WTC11 (cell line): ENCODE results near the gene GLG1. TPM values are rescaled to one million over a fixed set of nuclear protein-coding genes. Genes with fewer than 3 reads are reported as not detected.

Source experiments
- ATAC-seq: fragments of 200-7000 bp; cut with Tn5 transposase; 2 replicates; pipeline ENCODE4 v1.10.0; 2021; ENCODE audit warnings: mild to moderate bottlenecking, moderate library complexity
- CTCF ChIA-PET: fragments of 300-600 bp; sonication (Branson Sonifier 250); formaldehyde crosslinking; loops from one replicate; lab custom pipeline; 2021; ENCODE audit warnings: antibody characterized with exemption; lab: Charles Lee
- POLR2A ChIA-PET: fragments of 350-600 bp; sonication (Branson Sonifier 250); formaldehyde crosslinking; loops from one replicate; lab custom pipeline; 2021; ENCODE audit warnings: antibody characterized with exemption; lab: Charles Lee
- DNase-seq: peaks from one replicate; pipeline ENCODE4 v3.0.0; 2021; ENCODE audit warnings: low spot score
- H3K27ac Mint-ChIP-seq: 2 replicates; pipeline ENCODE4 v1.8.0; 2021; ENCODE audit warnings: mixed read lengths
- H3K27me3 Mint-ChIP-seq: 2 replicates; pipeline ENCODE4 v1.8.0; 2021; ENCODE audit warnings: low read depth, mild to moderate bottlenecking, moderate library complexity, mixed read lengths
- H3K36me3 Mint-ChIP-seq: 2 replicates; pipeline ENCODE4 v1.8.0; 2021; ENCODE audit warnings: mixed read lengths
- H3K4me1 Mint-ChIP-seq: 2 replicates; pipeline ENCODE4 v1.8.0; 2022; ENCODE audit warnings: mixed read lengths
- H3K4me3 Mint-ChIP-seq: 2 replicates; pipeline ENCODE4 v1.8.0; 2021; ENCODE audit warnings: mild to moderate bottlenecking, moderate library complexity, mixed read lengths
- H3K9me3 Mint-ChIP-seq: 2 replicates; pipeline ENCODE4 v1.8.0; 2021; ENCODE audit warnings: mixed read lengths
- FOXP1 ChIP-seq: sonication (generic); formaldehyde crosslinking; IDR thresholded peaks from 2 replicates; pipeline ENCODE4 v1.8.0; 2022; ENCODE audit warnings: missing genetic modification reagents, mild to moderate bottlenecking, moderate library complexity, borderline replicate concordance
- HMGA2 ChIP-seq: fragments of 250-450 bp; sonication (Bioruptor Pico); IDR thresholded peaks from 2 replicates; pipeline ENCODE4 v1.4.0; 2021; ENCODE audit warnings: mild to moderate bottlenecking, moderate library complexity
- MXD4 ChIP-seq: fragments of 250-450 bp; sonication (Bioruptor Pico); IDR thresholded peaks from 2 replicates; pipeline ENCODE4 v1.8.0; 2021; ENCODE audit warnings: mild to moderate bottlenecking, moderate library complexity, borderline replicate concordance
- MYBL2 ChIP-seq: sonication (generic); formaldehyde crosslinking; IDR thresholded peaks from 2 replicates; pipeline ENCODE4 v1.8.1; 2023; ENCODE audit warnings: mild to moderate bottlenecking, moderate library complexity, missing genetic modification reagents
- NFATC4 ChIP-seq: fragments of 250-450 bp; sonication (Bioruptor Pico); IDR thresholded peaks from 2 replicates; pipeline ENCODE4 v1.9.0; 2021; ENCODE audit warnings: mild to moderate bottlenecking
- NFE2L1 ChIP-seq: sonication (generic); formaldehyde crosslinking; IDR thresholded peaks from 2 replicates; pipeline ENCODE4 v1.8.1; 2023; ENCODE audit warnings: missing genetic modification reagents
- NFYB ChIP-seq: sonication (generic); formaldehyde crosslinking; conservative IDR thresholded peaks from 2 replicates; pipeline ENCODE4 v1.8.0; 2022; ENCODE audit warnings: low read depth, missing genetic modification reagents
- NR2C2 ChIP-seq: sonication (generic); formaldehyde crosslinking; IDR thresholded peaks from 2 replicates; pipeline ENCODE4 v1.8.0; 2022; ENCODE audit warnings: mild to moderate bottlenecking, missing genetic modification reagents
- RELA ChIP-seq: sonication (generic); formaldehyde crosslinking; IDR thresholded peaks from 2 replicates; pipeline ENCODE4 v1.8.1; 2022; ENCODE audit warnings: missing genetic modification reagents, mild to moderate bottlenecking, borderline replicate concordance
- RORB ChIP-seq: fragments of 250-450 bp; sonication (Bioruptor Pico); IDR thresholded peaks from 2 replicates; pipeline ENCODE4 v1.9.0; 2021; ENCODE audit warnings: mild to moderate bottlenecking
- TCF7 ChIP-seq: sonication (generic); formaldehyde crosslinking; IDR thresholded peaks from 2 replicates; pipeline ENCODE4 v1.8.0; 2022; ENCODE audit warnings: mild to moderate bottlenecking, low read depth, missing genetic modification reagents, moderate library complexity
- TEAD1 ChIP-seq: sonication (generic); formaldehyde crosslinking; IDR thresholded peaks from 2 replicates; pipeline ENCODE4 v1.8.0; 2022; ENCODE audit warnings: mild to moderate bottlenecking, missing genetic modification reagents
- TEAD4 ChIP-seq: sonication (generic); formaldehyde crosslinking; IDR thresholded peaks from 2 replicates; pipeline ENCODE4 v1.8.0; 2022; ENCODE audit warnings: mild to moderate bottlenecking, missing genetic modification reagents
- ZBTB21 ChIP-seq: sonication (generic); formaldehyde crosslinking; IDR thresholded peaks from 2 replicates; pipeline ENCODE4 v1.8.1; 2023; ENCODE audit warnings: mild to moderate bottlenecking, missing genetic modification reagents, borderline replicate concordance
- ZNF138 ChIP-seq: sonication (generic); formaldehyde crosslinking; conservative IDR thresholded peaks from 2 replicates; pipeline ENCODE4 v1.8.1; 2022; ENCODE audit warnings: mild to moderate bottlenecking, moderate library complexity, missing genetic modification reagents
- ZNF263 ChIP-seq: sonication (generic); formaldehyde crosslinking; IDR thresholded peaks from 2 replicates; pipeline ENCODE4 v1.8.1; 2022; ENCODE audit warnings: low read depth, mild to moderate bottlenecking, moderate library complexity, missing genetic modification reagents
- ZNF416 ChIP-seq: fragments of 250-450 bp; sonication (Bioruptor Pico); IDR thresholded peaks from 2 replicates; pipeline ENCODE4 v1.9.0; 2021; ENCODE audit warnings: mild to moderate bottlenecking, inconsistent platforms
- ZNF423 ChIP-seq: fragments of 250-450 bp; sonication (Bioruptor Pico); IDR thresholded peaks from 2 replicates; pipeline ENCODE4 v2.1.2; 2022; ENCODE audit warnings: mild to moderate bottlenecking, moderate library complexity
- total RNA-seq: library from RNA; stranded (reverse); gene quantifications from 3 replicates; pipeline ENCODE4 v1.2.3, GENCODE V29; 2021
- TF ChIP-seq, protein P1 (sequence below): sonication (generic); formaldehyde crosslinking; conservative IDR thresholded peaks from 2 replicates; pipeline ENCODE4 v1.8.1; 2022; ENCODE audit warnings: mild to moderate bottlenecking, missing genetic modification reagents
- TF ChIP-seq, protein P2 (sequence below): sonication (generic); formaldehyde crosslinking; IDR thresholded peaks from 2 replicates; pipeline ENCODE4 v1.8.1; 2022; ENCODE audit warnings: low read depth, missing genetic modification reagents, borderline replicate concordance
- TF ChIP-seq, protein P3 (sequence below): sonication (generic); formaldehyde crosslinking; IDR thresholded peaks from 2 replicates; pipeline ENCODE4 v1.8.0; 2023; ENCODE audit warnings: mild to moderate bottlenecking, missing genetic modification reagents
- TF ChIP-seq, protein P4 (sequence below): sonication (generic); formaldehyde crosslinking; IDR thresholded peaks from 2 replicates; pipeline ENCODE4 v1.8.1; 2022; ENCODE audit warnings: missing genetic modification reagents, borderline replicate concordance
- TF ChIP-seq, protein P5 (sequence below): sonication (generic); formaldehyde crosslinking; IDR thresholded peaks from 2 replicates; pipeline ENCODE4 v1.8.0; 2022; ENCODE audit warnings: mild to moderate bottlenecking, missing genetic modification reagents
- TF ChIP-seq, protein P6 (sequence below): sonication (generic); formaldehyde crosslinking; IDR thresholded peaks from 2 replicates; pipeline ENCODE4 v1.8.0; 2022; ENCODE audit warnings: mild to moderate bottlenecking, missing genetic modification reagents
- TF ChIP-seq, protein P7 (sequence below): sonication (generic); formaldehyde crosslinking; IDR thresholded peaks from 2 replicates; pipeline ENCODE4 v1.8.1; 2022; ENCODE audit warnings: mild to moderate bottlenecking, missing genetic modification reagents, moderate library complexity, borderline replicate concordance
- TF ChIP-seq, protein P8 (sequence below): sonication (generic); formaldehyde crosslinking; IDR thresholded peaks from 2 replicates; pipeline ENCODE4 v1.8.1; 2023; ENCODE audit warnings: mild to moderate bottlenecking, missing genetic modification reagents, moderate library complexity

Gene GLG1
- total RNA-seq, 1 experiment from 2014 or later, result 156 TPM

DNA sequence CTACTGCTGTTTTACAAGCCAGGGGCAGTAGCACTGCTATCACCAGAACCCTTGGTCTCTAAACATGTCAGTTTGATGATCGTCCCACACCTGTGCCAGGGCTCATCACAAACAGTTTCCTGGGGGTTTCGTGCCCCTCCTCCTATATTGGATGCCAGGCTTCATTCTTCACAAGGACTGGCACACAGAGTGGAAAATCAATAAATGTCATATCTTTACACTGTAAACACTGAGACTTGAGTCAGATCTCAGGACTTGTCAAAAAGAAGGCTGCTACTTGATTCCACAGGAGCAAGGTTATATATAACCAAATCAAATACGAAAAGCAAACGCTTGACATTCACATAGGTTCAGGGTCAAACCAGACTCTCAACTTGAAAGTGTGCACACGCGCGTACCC, 146.4 kb downstream of the GLG1 start:
- TF ChIP-seq, protein P1, sequence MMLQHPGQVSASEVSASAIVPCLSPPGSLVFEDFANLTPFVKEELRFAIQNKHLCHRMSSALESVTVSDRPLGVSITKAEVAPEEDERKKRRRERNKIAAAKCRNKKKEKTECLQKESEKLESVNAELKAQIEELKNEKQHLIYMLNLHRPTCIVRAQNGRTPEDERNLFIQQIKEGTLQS (CRISPR knock-in tag), result no peak
- TF ChIP-seq TEAD4 (no peak), RELA (CRISPR knock-in tag) (no peak), NFYB (CRISPR knock-in tag) (no peak), NR2C2 (no peak), FOXP1 (CRISPR knock-in tag) (no peak), RORB (CRISPR knock-in tag) (no peak), NFATC4 (no peak), TCF7 (CRISPR knock-in tag) (no peak), ZNF263 (CRISPR knock-in tag) (no peak), ZNF423 (CRISPR knock-in tag) (no peak), TEAD1 (CRISPR knock-in tag) (no peak), ZBTB21 (no peak), MYBL2 (no peak)
- TF ChIP-seq, protein P2, sequence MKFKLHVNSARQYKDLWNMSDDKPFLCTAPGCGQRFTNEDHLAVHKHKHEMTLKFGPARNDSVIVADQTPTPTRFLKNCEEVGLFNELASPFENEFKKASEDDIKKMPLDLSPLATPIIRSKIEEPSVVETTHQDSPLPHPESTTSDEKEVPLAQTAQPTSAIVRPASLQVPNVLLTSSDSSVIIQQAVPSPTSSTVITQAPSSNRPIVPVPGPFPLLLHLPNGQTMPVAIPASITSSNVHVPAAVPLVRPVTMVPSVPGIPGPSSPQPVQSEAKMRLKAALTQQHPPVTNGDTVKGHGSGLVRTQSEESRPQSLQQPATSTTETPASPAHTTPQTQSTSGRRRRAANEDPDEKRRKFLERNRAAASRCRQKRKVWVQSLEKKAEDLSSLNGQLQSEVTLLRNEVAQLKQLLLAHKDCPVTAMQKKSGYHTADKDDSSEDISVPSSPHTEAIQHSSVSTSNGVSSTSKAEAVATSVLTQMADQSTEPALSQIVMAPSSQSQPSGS (CRISPR knock-in tag), result no peak
- TF ChIP-seq, protein P3, sequence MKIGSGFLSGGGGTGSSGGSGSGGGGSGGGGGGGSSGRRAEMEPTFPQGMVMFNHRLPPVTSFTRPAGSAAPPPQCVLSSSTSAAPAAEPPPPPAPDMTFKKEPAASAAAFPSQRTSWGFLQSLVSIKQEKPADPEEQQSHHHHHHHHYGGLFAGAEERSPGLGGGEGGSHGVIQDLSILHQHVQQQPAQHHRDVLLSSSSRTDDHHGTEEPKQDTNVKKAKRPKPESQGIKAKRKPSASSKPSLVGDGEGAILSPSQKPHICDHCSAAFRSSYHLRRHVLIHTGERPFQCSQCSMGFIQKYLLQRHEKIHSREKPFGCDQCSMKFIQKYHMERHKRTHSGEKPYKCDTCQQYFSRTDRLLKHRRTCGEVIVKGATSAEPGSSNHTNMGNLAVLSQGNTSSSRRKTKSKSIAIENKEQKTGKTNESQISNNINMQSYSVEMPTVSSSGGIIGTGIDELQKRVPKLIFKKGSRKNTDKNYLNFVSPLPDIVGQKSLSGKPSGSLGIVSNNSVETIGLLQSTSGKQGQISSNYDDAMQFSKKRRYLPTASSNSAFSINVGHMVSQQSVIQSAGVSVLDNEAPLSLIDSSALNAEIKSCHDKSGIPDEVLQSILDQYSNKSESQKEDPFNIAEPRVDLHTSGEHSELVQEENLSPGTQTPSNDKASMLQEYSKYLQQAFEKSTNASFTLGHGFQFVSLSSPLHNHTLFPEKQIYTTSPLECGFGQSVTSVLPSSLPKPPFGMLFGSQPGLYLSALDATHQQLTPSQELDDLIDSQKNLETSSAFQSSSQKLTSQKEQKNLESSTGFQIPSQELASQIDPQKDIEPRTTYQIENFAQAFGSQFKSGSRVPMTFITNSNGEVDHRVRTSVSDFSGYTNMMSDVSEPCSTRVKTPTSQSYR, result no peak
- TF ChIP-seq, protein P4, sequence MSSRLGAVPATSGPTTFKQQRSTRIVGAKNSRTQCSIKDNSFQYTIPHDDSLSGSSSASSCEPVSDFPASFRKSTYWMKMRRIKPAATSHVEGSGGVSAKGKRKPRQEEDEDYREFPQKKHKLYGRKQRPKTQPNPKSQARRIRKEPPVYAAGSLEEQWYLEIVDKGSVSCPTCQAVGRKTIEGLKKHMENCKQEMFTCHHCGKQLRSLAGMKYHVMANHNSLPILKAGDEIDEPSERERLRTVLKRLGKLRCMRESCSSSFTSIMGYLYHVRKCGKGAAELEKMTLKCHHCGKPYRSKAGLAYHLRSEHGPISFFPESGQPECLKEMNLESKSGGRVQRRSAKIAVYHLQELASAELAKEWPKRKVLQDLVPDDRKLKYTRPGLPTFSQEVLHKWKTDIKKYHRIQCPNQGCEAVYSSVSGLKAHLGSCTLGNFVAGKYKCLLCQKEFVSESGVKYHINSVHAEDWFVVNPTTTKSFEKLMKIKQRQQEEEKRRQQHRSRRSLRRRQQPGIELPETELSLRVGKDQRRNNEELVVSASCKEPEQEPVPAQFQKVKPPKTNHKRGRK (CRISPR knock-in tag), result no peak
- TF ChIP-seq, protein P5, sequence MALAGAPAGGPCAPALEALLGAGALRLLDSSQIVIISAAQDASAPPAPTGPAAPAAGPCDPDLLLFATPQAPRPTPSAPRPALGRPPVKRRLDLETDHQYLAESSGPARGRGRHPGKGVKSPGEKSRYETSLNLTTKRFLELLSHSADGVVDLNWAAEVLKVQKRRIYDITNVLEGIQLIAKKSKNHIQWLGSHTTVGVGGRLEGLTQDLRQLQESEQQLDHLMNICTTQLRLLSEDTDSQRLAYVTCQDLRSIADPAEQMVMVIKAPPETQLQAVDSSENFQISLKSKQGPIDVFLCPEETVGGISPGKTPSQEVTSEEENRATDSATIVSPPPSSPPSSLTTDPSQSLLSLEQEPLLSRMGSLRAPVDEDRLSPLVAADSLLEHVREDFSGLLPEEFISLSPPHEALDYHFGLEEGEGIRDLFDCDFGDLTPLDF (CRISPR knock-in tag), result no peak
- TF ChIP-seq, protein P6, sequence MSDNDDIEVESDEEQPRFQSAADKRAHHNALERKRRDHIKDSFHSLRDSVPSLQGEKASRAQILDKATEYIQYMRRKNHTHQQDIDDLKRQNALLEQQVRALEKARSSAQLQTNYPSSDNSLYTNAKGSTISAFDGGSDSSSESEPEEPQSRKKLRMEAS (CRISPR knock-in tag), result no peak
- TF ChIP-seq, all 79 proteins: peak for 0
- no peak for DNase-seq
- Mint-ChIP-seq H3K9me3 (no peaks in the 10 kb centered on the region), H3K4me3 (no peak overlapping the region), H3K4me1 (no peaks in the 10 kb centered on the region), H3K36me3 (peaks cover 78% of the 10 kb centered on the region), H3K27ac (no peak overlapping the region), H3K27me3 (no peaks in the 10 kb centered on the region)
- ChIA-PET CTCF (interaction anchor here (0.7 kb wide), 1 partner anchor 156 kb away, joined by 4 read pairs; no protein-coding TSS in a partner anchor), POLR2A (no interaction called here)
- no peak for ATAC-seq

DNA sequence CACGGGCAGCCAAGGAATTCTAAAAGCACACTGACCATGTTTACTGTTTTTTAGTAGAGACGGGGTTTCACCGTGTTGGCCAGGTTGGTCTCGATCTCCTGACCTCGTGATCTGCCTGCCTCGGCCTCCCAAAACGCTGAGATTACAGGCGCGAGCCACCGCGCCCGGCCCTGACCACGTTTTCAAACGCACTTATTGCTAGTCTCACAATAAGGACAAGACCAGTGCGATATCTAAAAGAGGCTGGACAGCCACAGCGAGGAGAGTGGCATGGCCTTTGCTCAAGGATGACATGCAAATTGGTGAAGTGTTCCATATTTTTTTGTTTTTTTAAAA, 150.7 kb downstream of the GLG1 start:
- H3K27ac Mint-ChIP-seq, result no peak overlapping the region
- CTCF ChIA-PET, result no interaction called here
- no peaks in the 10 kb centered on the region for H3K4me1 Mint-ChIP-seq
- H3K36me3 Mint-ChIP-seq, result peaks cover 68% of the 10 kb centered on the region
- ATAC-seq (no peak), DNase-seq (no peak)
- POLR2A ChIA-PET, result no interaction called here
- no peaks in the 10 kb centered on the region for H3K27me3 Mint-ChIP-seq
- no peaks in the 10 kb centered on the region for H3K9me3 Mint-ChIP-seq
- no peak overlapping the region for H3K4me3 Mint-ChIP-seq
- TF ChIP-seq, protein P7, sequence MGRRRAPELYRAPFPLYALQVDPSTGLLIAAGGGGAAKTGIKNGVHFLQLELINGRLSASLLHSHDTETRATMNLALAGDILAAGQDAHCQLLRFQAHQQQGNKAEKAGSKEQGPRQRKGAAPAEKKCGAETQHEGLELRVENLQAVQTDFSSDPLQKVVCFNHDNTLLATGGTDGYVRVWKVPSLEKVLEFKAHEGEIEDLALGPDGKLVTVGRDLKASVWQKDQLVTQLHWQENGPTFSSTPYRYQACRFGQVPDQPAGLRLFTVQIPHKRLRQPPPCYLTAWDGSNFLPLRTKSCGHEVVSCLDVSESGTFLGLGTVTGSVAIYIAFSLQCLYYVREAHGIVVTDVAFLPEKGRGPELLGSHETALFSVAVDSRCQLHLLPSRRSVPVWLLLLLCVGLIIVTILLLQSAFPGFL, result no peak
- TF ChIP-seq NFE2L1 (no peak), NR2C2 (no peak), HMGA2 (CRISPR knock-in tag) (no peak), ZNF138 (CRISPR knock-in tag) (no peak), MXD4 (CRISPR knock-in tag) (no peak), ZNF416 (CRISPR knock-in tag) (no peak)
- TF ChIP-seq, protein P5 (CRISPR knock-in tag), result no peak
- TF ChIP-seq, protein P8, sequence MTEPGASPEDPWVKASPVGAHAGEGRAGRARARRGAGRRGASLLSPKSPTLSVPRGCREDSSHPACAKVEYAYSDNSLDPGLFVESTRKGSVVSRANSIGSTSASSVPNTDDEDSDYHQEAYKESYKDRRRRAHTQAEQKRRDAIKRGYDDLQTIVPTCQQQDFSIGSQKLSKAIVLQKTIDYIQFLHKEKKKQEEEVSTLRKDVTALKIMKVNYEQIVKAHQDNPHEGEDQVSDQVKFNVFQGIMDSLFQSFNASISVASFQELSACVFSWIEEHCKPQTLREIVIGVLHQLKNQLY (CRISPR knock-in tag), result no peak
